ENCODE results near the gene NFKBIA.
"Not testable (repeated sequence)": the region's sequence is repeated elsewhere in the genome, so short reads cannot be mapped to it uniquely, and the experiment has no call there.

NFKBIA gene

GRCh38 chr14:35378425-35379233 is 25.9 kb downstream of the NFKBIA start:
- no peak overlapping the region for H3K27ac Mint-ChIP-seq
- no peaks in the 10 kb centered on the region for H3K36me3 Mint-ChIP-seq (ENCODE audit: low read depth)
- peaks cover 4% of the 10 kb centered on the region for H3K27me3 Mint-ChIP-seq (ENCODE audit: low read depth, poor library complexity)
- H3K4me3 Mint-ChIP-seq = no peak overlapping the region
- no peaks in the 10 kb centered on the region for H3K9me3 Mint-ChIP-seq
- TF ChIP-seq CTCF (IDR thresholded peaks at IDR 0.05) = no peak
- no peak for DNase-seq
- peaks cover 8% of the 10 kb centered on the region for H3K4me1 Mint-ChIP-seq

GRCh38 chr14:35375558-35376025 is 29.0 kb downstream of the NFKBIA start:
- DNase-seq = no peak
- Mint-ChIP-seq H3K9me3 (peaks cover 8% of the 10 kb centered on the region), H3K36me3 (ENCODE audit: low read depth) (no peaks in the 10 kb centered on the region), H3K27me3 (ENCODE audit: low read depth, poor library complexity) (peaks cover 10% of the 10 kb centered on the region), H3K4me3 (no peak overlapping the region), H3K4me1 (no peaks in the 10 kb centered on the region), H3K27ac (no peak overlapping the region)
- TF ChIP-seq CTCF (IDR thresholded peaks at IDR 0.05) = no peak

GRCh38 chr14:35374263-35374712 is 30.3 kb downstream of the NFKBIA start:
- H3K9me3 Mint-ChIP-seq = peaks cover 8% of the 10 kb centered on the region
- H3K27me3 Mint-ChIP-seq (ENCODE audit: low read depth, poor library complexity) = peaks cover 13% of the 10 kb centered on the region
- no peak overlapping the region for H3K4me3 Mint-ChIP-seq
- DNase-seq = no peak
- no peak overlapping the region for H3K27ac Mint-ChIP-seq
- TF ChIP-seq CTCF (IDR thresholded peaks at IDR 0.05) = no peak
- H3K4me1 Mint-ChIP-seq = peaks cover 9% of the 10 kb centered on the region
- no peaks in the 10 kb centered on the region for H3K36me3 Mint-ChIP-seq (ENCODE audit: low read depth)

- not testable (repeated sequence) for H3K9me3 Mint-ChIP-seq; H3K4me3 Mint-ChIP-seq; H3K27me3 Mint-ChIP-seq (ENCODE audit: low read depth, poor library complexity); DNase-seq; H3K36me3 Mint-ChIP-seq (ENCODE audit: low read depth)
- peak overlapping the region; percentile 48 for H3K27ac Mint-ChIP-seq
- H3K4me1 Mint-ChIP-seq = peaks cover 19% of the 10 kb centered on the region
Observed at GRCh38 chr14:35373208-35373607, 31.3 kb downstream of the NFKBIA start.

GRCh38 chr14:35370969-35371368 is 33.6 kb downstream of the NFKBIA start:
- no peaks in the 10 kb centered on the region for H3K36me3 Mint-ChIP-seq (ENCODE audit: low read depth)
- peaks cover 36% of the 10 kb centered on the region for H3K4me1 Mint-ChIP-seq
- DNase-seq = no peak
- H3K27ac Mint-ChIP-seq = no peak overlapping the region
- H3K9me3 Mint-ChIP-seq = peaks cover 8% of the 10 kb centered on the region
- H3K4me3 Mint-ChIP-seq = no peak overlapping the region
- TF ChIP-seq CTCF (IDR thresholded peaks at IDR 0.05) = no peak
- peaks cover 9% of the 10 kb centered on the region for H3K27me3 Mint-ChIP-seq (ENCODE audit: low read depth, poor library complexity)

- no peak for DNase-seq
- H3K4me1 Mint-ChIP-seq = peaks cover 41% of the 10 kb centered on the region
- H3K9me3 Mint-ChIP-seq = peaks cover 8% of the 10 kb centered on the region
- H3K36me3 Mint-ChIP-seq (ENCODE audit: low read depth) = no peaks in the 10 kb centered on the region
- H3K4me3 Mint-ChIP-seq = no peak overlapping the region
- H3K27me3 Mint-ChIP-seq (ENCODE audit: low read depth, poor library complexity) = peaks cover 9% of the 10 kb centered on the region
- no peak for TF ChIP-seq CTCF (IDR thresholded peaks at IDR 0.05)
- no peak overlapping the region for H3K27ac Mint-ChIP-seq
Observed at GRCh38 chr14:35369701-35370191, 34.8 kb downstream of the NFKBIA start.
